HEK293 (cell line): ENCODE results near the gene ART5.

ENCODE experiments used
- ZNF140 ChIP-seq: fragments of 450-650 bp; formaldehyde crosslinking; IDR thresholded peaks from 2 replicates; pipeline ENCODE4 v1.5.1; 2016; ENCODE audit warnings: missing biosample characterization, missing genetic modification characterization
- ZNF174 ChIP-seq: fragments of 450-650 bp; formaldehyde crosslinking; IDR thresholded peaks from 2 replicates; pipeline ENCODE4 v1.5.0; 2017; ENCODE audit warnings: missing biosample characterization, mild to moderate bottlenecking, missing genetic modification characterization
- ZNF677 ChIP-seq: fragments of 450-650 bp; IDR thresholded peaks from 2 replicates; pipeline ENCODE4 v1.5.0; 2018; ENCODE audit warnings: missing biosample characterization, mild to moderate bottlenecking, missing genetic modification characterization, moderate library complexity
- TF ChIP-seq, protein P1 (sequence below): fragments of 450-650 bp; formaldehyde crosslinking; IDR thresholded peaks from 2 replicates; pipeline ENCODE4 v1.5.1; 2016; ENCODE audit warnings: missing biosample characterization, missing genetic modification characterization

DNA sequence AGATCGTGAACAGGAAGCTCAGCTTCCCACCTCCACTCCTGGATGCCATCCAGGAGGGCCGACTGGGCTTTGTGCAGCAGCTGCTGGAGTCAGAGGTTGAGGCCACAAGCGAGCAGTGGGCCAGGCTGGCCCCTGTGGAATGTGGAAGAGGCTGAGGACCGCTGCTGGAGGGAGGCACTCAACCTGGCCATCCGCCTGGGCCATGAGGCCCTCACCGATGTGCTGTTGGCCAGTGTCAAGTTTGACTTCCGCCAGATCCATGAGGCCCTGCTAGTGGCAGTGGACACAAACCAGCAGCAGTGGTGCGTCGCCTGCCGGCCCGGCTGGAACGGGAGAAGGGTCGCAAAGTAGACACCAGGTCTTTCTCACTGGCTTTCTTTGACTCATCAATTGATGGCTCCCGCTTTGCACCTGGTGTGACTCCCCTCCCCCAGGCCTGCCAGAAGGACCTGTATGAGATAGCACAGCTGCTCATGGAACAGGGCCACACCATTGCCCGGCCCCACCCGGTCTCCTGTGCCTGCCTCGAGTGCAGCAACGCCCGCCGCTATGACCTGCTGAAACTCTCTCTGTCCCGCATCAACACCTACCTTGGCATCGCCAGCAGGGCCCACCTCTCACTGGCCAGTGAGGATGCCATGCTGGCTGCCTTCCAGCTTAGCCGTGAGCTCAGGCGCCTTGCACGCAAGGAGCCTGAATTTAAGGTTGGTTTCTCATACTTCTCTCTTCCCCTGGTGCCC is 24.9 kb downstream of the ART5 start:
- TF ChIP-seq, protein P1, sequence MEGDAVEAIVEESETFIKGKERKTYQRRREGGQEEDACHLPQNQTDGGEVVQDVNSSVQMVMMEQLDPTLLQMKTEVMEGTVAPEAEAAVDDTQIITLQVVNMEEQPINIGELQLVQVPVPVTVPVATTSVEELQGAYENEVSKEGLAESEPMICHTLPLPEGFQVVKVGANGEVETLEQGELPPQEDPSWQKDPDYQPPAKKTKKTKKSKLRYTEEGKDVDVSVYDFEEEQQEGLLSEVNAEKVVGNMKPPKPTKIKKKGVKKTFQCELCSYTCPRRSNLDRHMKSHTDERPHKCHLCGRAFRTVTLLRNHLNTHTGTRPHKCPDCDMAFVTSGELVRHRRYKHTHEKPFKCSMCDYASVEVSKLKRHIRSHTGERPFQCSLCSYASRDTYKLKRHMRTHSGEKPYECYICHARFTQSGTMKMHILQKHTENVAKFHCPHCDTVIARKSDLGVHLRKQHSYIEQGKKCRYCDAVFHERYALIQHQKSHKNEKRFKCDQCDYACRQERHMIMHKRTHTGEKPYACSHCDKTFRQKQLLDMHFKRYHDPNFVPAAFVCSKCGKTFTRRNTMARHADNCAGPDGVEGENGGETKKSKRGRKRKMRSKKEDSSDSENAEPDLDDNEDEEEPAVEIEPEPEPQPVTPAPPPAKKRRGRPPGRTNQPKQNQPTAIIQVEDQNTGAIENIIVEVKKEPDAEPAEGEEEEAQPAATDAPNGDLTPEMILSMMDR (tag by site-specific recombination): no peak
- no peak for TF ChIP-seq ZNF677
- TF ChIP-seq ZNF174 (tag by site-specific recombination): no peak
- TF ChIP-seq ZNF140 (tag by site-specific recombination): no peak
